Right ventricle myocardium inferior (tissue), 1 donor: ENCODE measurements around the gene EEF2KMT. TPM values are rescaled to one million over a fixed set of nuclear protein-coding genes. Genes with fewer than 3 reads are reported as not detected.
"Not testable (repeated sequence)": the region's sequence is repeated elsewhere in the genome, so short reads cannot be mapped to it uniquely, and the experiment has no call there.

Experiments
- ATAC-seq: fragments of 200-7000 bp; cut with Tn5 transposase; one replicate; pipeline ENCODE4 v1.9.1; 2020; ENCODE audit warnings: mild to moderate bottlenecking, moderate library complexity
- DNase-seq: peaks from one replicate; pipeline ENCODE4 v3.0.0; 2021; ENCODE audit errors: missing footprints
- intact Hi-C: fragments of 100-400 bp; cut with DNase I; formaldehyde crosslinking; loops from one replicate; pipeline ENCODE4 v1.11.0; 2022
- total RNA-seq: library from RNA; stranded (reverse); fragmentation: NEBNext Ultra II Directional; extraction: Animal tissue kit (Norgen Biotek cat#: 25700); gene quantifications from one replicate; pipeline ENCODE4 v1.2.1, GENCODE V29; 2021
- donor health status: DM: no; HTN: yes; CAD: no; lungs with severe emphysema.

Gene EEF2KMT
- total RNA-seq, 1 donor from 2014 or later, result 5.7 TPM

DNA sequence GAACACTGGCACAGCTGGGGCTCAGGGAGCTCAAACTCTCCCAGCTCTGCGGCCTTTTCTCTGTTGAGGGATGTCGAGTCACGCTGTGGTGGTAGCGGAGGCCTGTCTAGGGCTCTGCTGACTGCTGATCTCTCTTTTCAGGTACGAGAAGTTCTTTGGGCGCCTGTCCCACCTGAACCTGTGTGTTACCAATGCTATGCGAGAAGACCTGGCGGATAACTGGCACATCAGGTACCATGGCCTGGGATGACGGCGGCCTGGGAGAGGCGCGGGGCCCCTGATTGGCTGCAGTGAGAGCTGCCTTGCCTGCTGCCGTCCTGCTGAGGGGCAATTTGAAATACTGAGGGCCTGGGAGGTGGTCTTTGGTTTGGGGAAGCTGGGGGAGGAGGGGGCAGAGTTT lies 20.3 kb downstream of the EEF2KMT start:
- intact Hi-C loops, result no loop called here
- ATAC-seq, result no peak
- peak; percentile 62 for DNase-seq

DNA sequence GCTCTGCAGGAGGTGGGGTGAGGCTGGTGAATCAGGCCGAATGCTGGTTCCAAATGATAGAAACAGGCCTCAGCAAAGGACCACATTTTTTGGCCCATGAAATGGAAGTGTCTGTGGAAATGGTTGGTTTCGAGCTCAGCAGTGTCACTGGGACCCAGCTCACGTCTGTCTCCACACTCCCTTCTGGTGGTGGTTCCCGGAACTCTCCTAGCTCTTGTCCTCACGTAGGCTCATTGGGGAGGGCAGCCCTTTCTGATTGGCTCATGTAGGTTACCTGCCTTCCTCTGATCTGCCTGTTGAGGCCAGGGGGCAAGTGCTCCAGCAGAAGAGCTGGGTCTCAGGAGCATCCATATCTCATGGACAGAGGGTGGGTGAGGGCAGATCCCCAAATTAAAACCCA lies 22.0 kb downstream of the EEF2KMT start:
- ATAC-seq, result no peak
- DNase-seq, result peak; percentile 9
- intact Hi-C loops, result no loop called here

DNA sequence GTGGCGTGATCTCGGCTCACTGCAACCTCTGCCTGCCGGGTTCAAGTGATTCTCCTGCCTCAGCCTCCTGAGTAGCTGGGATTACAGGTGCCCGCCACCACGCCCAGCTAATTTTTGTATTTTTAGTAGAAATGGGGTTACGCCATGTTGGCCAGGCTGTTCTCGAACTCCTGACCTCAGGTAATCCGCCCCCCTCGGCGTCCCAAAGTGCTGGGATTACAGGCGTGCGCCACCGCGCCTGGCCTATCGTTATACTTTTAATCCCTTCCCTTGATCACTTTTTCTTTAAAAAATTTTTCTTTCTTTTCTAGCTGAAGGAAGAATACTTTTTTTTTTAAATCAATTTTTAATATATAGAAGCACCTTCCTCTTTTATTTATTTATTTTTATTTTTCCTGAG lies 23.8 kb downstream of the EEF2KMT start:
- intact Hi-C loops, ATAC-seq: not testable (repeated sequence)
- DNase-seq, result peak; percentile 32

DNA sequence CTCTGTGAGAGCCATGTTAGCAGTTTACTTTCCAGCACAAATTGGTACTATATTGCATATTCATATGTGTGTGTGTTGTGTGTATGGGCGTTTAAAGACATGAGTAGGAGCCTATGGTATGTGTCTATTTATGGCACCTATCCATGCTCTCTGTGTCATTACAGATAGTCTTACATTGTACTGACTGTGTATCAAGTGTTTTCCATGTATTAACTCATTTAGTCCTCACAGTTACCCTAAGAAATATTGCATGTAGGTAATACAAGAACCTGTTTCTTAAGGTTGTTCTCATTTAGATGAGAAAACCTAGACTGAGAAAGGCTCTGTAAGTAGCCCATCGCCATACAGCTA lies 24.3 kb downstream of the EEF2KMT start:
- no peak for ATAC-seq
- no peak for DNase-seq
- intact Hi-C loops, result no loop called here

DNA sequence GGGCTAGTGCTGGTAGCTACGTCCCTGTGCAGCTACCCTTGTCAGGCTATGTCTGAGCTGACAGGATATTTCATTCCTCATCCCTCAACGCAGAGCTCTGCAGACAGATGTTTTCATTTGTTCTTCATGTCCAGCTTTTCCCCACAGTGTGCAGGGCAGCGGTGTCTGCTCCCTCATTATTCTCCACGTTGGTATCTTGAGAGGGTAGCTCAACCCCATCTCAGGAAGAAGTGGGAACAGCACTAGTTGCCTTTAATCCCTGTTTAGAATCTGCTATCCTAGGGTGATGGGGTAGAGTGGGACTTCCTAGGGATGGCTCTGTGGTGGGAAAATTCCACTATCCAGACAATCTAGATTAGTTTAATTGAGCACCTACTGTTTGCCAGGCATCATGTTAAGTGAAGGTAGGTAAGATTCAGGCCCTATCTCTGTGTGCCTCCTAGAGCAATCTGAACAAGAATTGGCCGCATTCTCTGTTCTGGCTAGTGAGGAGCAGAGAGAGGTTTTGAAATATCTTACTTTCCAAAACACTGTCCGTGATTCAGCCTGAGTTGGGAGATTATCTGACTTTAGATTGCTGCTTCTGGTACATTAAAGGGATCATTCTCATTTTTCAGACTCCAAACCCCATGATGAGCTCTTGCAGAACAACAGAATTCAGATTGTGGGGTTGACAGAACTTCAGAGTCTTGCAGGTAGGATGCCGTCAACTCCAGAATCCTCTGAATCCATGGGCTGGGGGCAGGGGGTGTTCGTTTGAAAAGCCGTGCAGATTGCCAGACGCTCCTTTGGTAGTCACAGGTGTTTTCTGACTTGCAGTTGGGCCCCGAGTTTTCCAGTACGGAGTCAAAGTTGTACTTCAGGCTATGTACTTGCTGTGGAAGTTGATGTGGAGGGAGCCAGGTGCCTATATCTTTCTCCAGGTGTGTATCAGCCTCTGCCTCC lies 25.0 kb downstream of the EEF2KMT start:
- DNase-seq (peak; percentile 6), ATAC-seq (peak; percentile 6)
- intact Hi-C loops, result no loop called here

DNA sequence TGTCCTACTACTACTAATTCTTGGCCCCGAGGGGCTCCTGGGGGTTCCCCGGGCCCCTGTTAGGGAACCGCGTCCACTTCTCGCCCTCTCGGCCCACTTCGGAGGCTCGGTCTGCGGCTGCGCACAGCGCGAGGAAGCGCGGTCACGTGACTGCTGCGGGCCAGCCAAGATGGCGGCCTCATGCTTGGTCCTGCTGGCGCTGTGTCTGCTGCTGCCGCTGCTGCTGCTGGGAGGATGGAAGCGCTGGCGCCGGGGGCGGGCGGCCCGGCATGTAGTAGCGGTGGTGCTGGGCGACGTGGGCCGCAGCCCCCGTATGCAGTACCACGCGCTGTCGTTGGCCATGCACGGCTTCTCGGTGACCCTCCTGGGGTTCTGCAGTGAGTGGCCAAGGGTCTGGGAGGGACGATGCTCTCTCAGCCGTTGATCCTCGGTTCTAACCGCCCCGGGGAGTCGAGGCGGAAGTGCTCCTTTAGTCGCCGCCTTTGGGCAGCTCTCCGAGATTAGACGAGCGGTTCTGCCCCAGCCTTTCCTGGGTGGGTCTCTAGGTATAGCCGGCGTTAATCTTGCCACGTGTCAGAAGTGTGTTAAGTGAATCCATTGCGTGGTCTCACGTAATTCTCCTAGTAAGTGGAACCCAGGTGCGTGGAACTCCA lies 25.8 kb downstream of the EEF2KMT start, which contains the start of gene ALG1:
Gene ALG1 (plus strand): TSS at position 163 of the 653 bp plus-strand sequence. CDS start 7 bp downstream, at position 170.
- DNase-seq (peak; percentile 96), ATAC-seq (peak; percentile 92)
- intact Hi-C loops, result no loop called here

DNA sequence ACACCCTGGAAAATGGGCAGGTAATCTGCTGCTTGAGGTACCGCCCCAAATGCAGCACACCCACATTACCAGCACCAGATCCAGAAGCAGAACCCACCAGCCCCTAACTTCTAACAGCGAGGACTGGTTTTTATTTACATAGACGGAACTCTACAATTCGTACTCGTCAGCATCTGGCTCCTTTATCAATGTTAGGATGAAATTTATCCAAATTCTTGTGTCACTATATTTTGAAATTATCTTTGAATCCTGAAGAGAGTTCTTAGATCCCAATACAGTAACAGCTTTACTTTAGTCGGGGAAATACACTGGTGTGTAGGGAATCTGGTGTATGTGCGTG lies 26.3 kb downstream of the EEF2KMT start:
- DNase-seq, result no peak
- ATAC-seq, result no peak
- intact Hi-C loops, result no loop called here

DNA sequence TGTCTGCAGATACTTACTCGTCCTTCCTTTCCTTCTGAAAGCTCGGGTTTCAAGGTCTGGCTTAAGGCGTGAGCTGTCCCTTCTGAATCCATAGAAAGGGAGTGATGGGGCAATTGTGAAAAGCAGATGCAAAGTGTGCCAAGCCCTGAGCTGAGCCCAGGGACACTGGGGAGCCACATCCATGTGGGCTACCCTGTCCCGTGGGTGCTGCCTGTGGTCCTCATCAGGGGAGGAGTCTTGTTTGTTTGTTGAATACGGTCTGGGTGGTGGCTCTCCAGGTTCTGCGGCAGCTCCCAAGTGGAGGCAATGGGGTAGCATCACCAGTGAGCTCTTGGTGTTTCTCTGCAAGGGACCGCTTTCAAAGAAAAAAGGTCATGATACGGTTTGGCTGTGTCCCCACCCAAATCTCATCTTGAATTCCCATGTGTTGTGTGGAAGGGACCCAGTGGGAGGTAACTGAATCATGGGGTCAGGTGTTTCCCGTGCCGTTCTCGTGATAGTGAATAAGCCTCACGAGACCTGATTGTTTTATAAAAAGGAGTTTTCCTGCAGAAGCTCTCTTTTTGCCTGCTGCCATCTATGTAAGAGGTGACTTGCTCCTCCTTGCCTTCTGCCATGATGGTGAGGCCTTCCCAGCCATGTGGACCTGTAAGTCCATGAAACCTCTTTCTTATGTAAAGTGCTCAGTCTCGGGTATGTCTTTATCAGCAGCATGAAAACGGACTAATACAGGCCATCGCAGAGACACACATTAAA lies 27.0 kb downstream of the EEF2KMT start:
- ATAC-seq (no peak), DNase-seq (peak; percentile 37)
- intact Hi-C loops, result no loop called here

DNA sequence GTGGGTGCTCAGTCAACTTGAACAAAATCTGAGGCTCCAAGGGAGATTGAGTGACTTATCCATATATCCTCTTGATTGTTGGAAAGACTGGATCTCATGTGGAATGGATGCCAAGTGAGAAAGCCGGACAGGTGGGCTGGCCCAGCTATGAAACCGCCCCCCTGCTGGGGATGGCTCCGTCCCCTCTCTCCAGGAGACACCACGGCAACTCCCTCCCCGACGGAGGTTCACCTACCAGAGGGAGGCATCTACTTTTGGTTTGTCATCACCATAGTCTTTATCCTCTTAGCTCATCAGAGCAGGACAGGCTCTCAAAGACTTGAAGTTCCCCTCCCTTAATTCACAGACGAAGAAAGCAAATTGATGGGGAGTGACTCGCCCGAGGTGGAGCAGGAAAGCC lies 27.7 kb downstream of the EEF2KMT start:
- DNase-seq (no peak), ATAC-seq (no peak)
- intact Hi-C loops, result no loop called here

DNA sequence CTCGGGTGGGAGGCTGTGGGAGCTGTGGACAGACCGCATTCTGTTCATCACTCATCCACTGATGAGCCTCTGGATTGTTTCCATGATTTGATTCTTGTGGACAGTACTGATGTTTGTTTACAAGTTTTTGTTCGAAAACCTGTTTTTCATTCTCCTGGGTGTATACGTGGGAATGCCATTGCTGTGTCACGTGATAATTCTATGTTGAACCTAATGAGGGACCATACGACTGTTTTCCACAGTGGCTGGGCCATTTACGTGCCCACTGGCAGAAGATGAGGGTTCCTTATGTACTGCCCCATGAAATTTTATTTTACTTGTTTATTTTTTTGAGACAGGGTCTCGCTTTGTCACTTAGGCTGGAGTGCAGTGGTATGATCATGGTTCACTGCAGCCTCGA lies 28.5 kb downstream of the EEF2KMT start:
- intact Hi-C loops, result no loop called here
- no peak for DNase-seq
- ATAC-seq, result no peak

DNA sequence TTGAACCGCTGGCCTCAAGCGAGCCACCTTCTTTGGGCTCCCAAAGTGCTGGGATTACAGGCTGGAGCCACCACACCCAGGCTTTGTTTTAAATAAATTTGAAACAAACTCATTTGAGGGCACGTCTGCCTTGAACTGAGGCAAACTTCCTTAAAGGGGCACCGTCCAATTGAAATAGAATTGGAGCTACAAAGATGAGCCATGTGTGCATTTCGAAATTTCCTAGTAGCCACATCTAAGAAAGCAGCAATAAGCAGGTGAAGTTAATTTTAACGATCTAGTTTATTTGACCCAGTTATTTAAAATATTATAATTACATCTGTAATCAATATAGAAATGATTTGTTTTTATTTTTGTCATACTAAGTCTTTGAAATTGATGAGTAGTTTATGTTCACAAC lies 31.1 kb downstream of the EEF2KMT start:
- intact Hi-C loops, result no loop called here
- DNase-seq (no peak), ATAC-seq (no peak)

DNA sequence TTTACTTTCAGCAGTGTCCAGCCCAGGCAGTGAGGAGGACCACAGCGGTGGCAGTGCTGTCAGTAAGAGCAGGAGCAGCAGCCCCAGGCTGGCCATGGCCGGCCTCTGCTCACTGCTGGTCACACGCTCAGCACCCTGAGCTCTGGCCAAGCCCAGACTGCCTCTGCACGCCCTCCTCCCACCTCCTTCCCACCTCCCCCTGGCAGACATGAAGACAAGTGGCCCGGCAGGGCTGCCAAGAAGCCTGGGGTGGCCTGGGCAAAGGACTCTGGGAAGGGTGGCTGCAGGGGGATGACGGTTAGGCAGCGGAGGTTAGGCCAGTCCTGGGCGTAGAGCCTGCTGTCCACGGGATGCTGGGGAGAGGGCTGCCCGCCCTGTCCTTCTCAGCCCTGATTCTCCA lies 31.8 kb downstream of the EEF2KMT start, which contains the start of gene C16orf89:
Gene C16orf89 (minus strand): TSS at position 144 of the 400 bp plus-strand sequence. CDS start 48 bp downstream, at position 96.
- DNase-seq, result peak; percentile 73
- intact Hi-C loops, result no loop called here
- ATAC-seq, result peak; percentile 28

DNA sequence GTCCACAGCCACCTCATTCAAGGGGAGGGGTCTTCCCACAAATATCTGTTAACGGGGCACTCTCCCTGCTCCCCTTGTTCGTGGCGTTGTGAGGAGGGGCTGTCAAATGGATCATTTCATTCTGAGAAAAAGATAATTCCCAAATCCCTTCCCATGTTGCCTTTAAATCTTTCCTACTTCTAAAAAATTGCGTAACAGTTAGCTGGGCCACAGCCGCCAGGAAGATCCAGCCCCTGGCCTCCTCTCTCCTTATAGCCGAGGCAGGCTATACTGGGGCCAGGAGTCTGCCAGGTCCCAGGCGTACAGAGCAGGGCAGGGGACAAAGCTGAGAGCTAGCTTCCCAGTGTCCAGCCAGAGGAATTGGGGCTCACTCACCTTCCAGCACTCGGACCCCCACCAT lies 32.3 kb downstream of the EEF2KMT start:
- DNase-seq, result peak; percentile 6
- intact Hi-C loops, result no loop called here
- ATAC-seq, result no peak

DNA sequence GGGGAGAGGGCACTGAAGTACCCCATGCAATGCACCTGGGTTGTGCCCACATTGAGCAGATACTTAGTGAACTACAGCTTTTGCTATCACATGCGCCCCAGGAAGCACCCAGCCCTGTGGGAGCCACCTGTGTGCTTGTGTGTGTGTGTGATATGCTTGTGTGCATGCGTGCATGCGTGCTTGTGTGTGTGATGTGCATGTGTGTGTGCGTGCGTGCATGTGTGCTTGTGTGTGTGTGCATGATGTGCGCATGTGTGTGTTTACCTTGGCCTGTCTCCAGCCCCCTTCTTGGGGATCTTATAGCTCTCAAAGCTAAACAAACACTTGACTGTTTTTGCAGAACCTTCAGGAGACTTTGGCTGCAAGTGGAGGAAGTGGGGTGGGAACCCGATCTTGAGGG lies 32.7 kb downstream of the EEF2KMT start:
- no peak for ATAC-seq
- intact Hi-C loops, result no loop called here
- peak; percentile 68 for DNase-seq

DNA sequence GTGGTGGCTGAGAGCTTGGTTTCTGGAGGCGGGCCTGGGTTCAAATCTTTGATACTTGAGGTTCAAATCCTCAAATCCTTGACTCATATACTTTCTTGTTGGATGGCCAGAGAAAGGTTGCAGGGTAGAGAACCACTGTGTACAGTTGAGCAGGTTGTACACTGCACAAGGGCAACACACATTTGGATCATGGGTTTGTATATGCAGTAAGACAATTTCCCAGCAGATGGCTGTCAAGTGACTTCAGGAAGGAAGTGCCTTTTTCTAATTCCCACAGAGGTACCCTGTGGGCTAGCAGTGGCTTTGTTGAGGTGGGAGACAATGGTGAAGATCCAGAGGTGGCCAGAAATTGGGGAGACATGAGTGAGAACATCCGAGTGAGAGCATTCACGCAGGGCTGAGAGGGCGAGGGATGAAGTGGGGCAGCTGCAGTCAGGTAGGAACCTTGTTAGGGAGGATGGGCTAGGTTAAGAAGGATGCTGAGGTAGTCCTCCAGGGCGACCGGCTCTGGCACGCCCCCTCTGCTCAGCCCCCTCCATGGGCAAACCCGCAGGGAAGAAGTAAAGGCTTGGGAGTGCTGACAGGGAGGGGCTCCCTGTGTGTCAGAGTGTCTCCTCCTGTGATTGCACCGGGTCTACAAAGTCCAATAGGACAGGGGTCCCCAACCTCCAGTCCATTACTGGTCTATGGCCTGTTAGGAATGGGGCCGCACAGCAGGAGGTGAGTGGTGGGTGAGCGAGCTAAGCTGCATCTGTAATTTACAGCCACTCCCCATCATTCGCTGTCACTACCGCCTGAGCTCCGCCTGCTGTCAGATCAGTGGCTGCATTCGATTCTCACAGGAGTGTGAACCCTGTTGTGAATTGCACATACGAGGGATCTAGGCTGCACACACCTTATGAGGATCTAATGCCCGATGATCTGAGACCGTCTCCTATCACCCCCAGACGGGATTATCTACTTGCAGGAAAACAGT lies 34.5 kb downstream of the EEF2KMT start:
- no peak for DNase-seq
- intact Hi-C loops, result no loop called here
- ATAC-seq, result no peak

DNA sequence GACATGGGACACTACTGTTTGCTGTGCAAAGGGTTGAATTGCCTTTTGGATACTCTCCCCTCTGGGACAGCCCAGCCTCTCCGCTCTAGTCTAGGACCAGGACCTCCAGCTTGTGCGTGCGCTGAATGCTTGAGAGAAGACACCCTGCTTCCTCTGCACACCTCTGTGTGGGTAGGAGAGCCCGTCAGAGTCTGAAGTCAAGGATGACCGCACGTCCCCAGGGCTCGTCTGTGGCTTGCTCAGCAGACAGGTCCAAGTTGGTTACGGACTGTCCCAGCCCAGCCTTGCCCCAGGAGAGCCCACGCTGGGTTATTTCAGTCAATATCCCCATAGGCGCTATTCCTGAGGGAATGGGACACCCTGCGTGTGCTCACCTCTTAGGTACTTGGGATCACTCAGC lies 35.5 kb downstream of the EEF2KMT start:
- intact Hi-C loops, result no loop called here
- DNase-seq (no peak), ATAC-seq (no peak)

DNA sequence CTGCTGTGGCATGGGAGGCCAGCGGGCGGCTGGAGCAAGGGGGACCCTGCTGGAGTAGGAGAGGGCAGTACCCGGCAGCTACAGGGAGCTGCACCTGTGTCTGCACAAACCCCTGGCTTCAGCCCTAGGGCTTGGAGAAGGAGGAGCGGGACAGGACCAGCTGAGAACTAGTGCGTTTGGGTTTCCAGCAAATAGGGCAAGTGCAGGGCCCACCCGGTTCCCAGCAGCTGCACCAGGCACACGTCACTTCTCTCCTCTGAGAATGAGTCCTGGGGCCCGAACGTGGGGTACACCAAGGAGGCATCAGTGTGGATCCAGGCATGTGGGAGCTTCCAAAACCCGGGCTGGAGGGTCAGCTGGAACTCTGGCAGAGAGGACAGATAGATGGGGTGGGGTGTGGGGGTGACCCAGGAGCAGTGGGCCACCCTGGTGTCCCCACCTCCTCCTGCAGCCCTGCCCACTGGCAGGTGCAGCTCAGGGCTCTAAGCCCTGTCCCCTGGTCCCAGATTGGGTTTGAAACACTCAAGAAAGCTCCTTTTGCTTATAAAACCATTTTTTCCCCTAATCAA lies 37.4 kb downstream of the EEF2KMT start:
- intact Hi-C loops, result no loop called here
- no peak for ATAC-seq
- DNase-seq, result no peak
